SK-N-SH (cell line): Measurements from ENCODE around the gene SIX5.
A peak's percentile ranks its signal among the peaks of the same experiment; 100 is the strongest.

Source experiments
- CHD2 ChIP-seq: fragments of 150-350 bp; IDR thresholded peaks from 2 replicates; pipeline ENCODE4 v1.6.1; 2018; ENCODE audit warnings: low read length; ENCODE audit not compliant: partially characterized antibody
- CTCF ChIP-seq: fragments of 200-600 bp; sonication (generic); IDR thresholded peaks from 2 replicates; pipeline ENCODE4 v1.6.1; 2017; ENCODE audit warnings: antibody characterized with exemption, mild to moderate bottlenecking, moderate library complexity
- EZH2phosphoT487 ChIP-seq: fragments of 200-600 bp; sonication (generic); IDR thresholded peaks from 2 replicates; pipeline ENCODE4 v1.6.1; 2017; ENCODE audit warnings: low read depth, mixed run types, mild to moderate bottlenecking, antibody characterized with exemption, moderate library complexity, borderline replicate concordance
- FOXM1 ChIP-seq: IDR thresholded peaks from 2 replicates; pipeline ENCODE4 v1.4.0; 2012; ENCODE audit warnings: low read depth, mild to moderate bottlenecking
- GATA2 ChIP-seq: sonication (generic); formaldehyde crosslinking; IDR thresholded peaks from 2 replicates; pipeline ENCODE4 v1.5.0; 2020; ENCODE audit warnings: mild to moderate bottlenecking, missing genetic modification reagents
- POLR2AphosphoS5 ChIP-seq: IDR thresholded peaks from 2 replicates; pipeline ENCODE4 v1.6.1; 2012; ENCODE audit warnings: low read depth, low read length
- RAD21 ChIP-seq: IDR thresholded peaks from 2 replicates; pipeline ENCODE4 v1.6.1; 2012; ENCODE audit warnings: mild to moderate bottlenecking, low read length
- RFX5 ChIP-seq: IDR thresholded peaks from 2 replicates; pipeline ENCODE4 v1.6.1; 2012; ENCODE audit warnings: mild to moderate bottlenecking, improper control_type of control experiment, low read length
- TAF1 ChIP-seq: IDR thresholded peaks from 2 replicates; pipeline ENCODE4 v1.6.1; 2012; ENCODE audit warnings: low read depth, mild to moderate bottlenecking, low read length, moderate library complexity, borderline replicate concordance
- TCF12 ChIP-seq: IDR thresholded peaks from 2 replicates; pipeline ENCODE4 v1.4.0; 2012
- USF1 ChIP-seq: IDR thresholded peaks from 2 replicates; pipeline ENCODE4 v1.4.0; 2012; ENCODE audit warnings: low read depth, borderline replicate concordance

GRCh38 chr19:45767881-45768654 lies 984 bp downstream of the SIX5 start:
- TF ChIP-seq EZH2phosphoT487, result no peak
- TF ChIP-seq CTCF, result no peak
- no peak for TF ChIP-seq CHD2
- no peak for TF ChIP-seq FOXM1
- TF ChIP-seq TCF12, result no peak
- TF ChIP-seq RFX5, result no peak
- no peak for TF ChIP-seq USF1
- TF ChIP-seq TAF1, result peak; percentile 15; the same call in 1 of the 2 replicates
- no peak for TF ChIP-seq RAD21
- TF ChIP-seq GATA2 (CRISPR knock-in tag), result no peak
- no peak; the same call in 1 of the 2 replicates for TF ChIP-seq POLR2AphosphoS5
